ENCODE measurements around the gene CLP1. TPM values are rescaled to one million over a fixed set of nuclear protein-coding genes. Genes with fewer than 3 reads are reported as not detected.
"Not testable (repeated sequence)": the region's sequence is repeated elsewhere in the genome, so short reads cannot be mapped to it uniquely, and the experiment has no call there.

The CLP1 gene
- total RNA-seq, 1 donor from 2014 or later: 12.6 TPM

GRCh38 chr11:57674251-57674650, 16.7 kb downstream of the CLP1 start:
- peaks cover 28% of the 10 kb centered on the region for H3K36me3 Mint-ChIP-seq (ENCODE audit: unreplicated experiment)
- H3K4me1 Mint-ChIP-seq (ENCODE audit: unreplicated experiment): peaks cover 8% of the 10 kb centered on the region
- no peak overlapping the region for H3K27ac Mint-ChIP-seq (ENCODE audit: unreplicated experiment)
- no peaks in the 10 kb centered on the region for H3K27me3 Mint-ChIP-seq (ENCODE audit: unreplicated experiment)
- no peaks in the 10 kb centered on the region for H3K9me3 Mint-ChIP-seq (ENCODE audit: unreplicated experiment)
- H3K4me3 Mint-ChIP-seq (ENCODE audit: unreplicated experiment): no peak overlapping the region
- DNase-seq (ENCODE audit: extremely low spot score, unreplicated experiment): no peak
- no peak for TF ChIP-seq CTCF (IDR thresholded peaks at IDR 0.05)

GRCh38 chr11:57675176-57675941, 17.8 kb downstream of the CLP1 start:
- no peak overlapping the region for H3K4me3 Mint-ChIP-seq (ENCODE audit: unreplicated experiment)
- peaks cover 4% of the 10 kb centered on the region for H3K4me1 Mint-ChIP-seq (ENCODE audit: unreplicated experiment)

GRCh38 chr11:57679396-57679795, 21.8 kb downstream of the CLP1 start:
- peaks cover 5% of the 10 kb centered on the region for H3K4me1 Mint-ChIP-seq (ENCODE audit: unreplicated experiment)
- H3K27ac Mint-ChIP-seq (ENCODE audit: unreplicated experiment): no peak overlapping the region
- no peak for TF ChIP-seq CTCF (IDR thresholded peaks at IDR 0.05)
- no peak for DNase-seq (ENCODE audit: extremely low spot score, unreplicated experiment)
- H3K27me3 Mint-ChIP-seq (ENCODE audit: unreplicated experiment): no peaks in the 10 kb centered on the region
- H3K36me3 Mint-ChIP-seq (ENCODE audit: unreplicated experiment): peaks cover 28% of the 10 kb centered on the region
- no peak overlapping the region for H3K4me3 Mint-ChIP-seq (ENCODE audit: unreplicated experiment)
- no peaks in the 10 kb centered on the region for H3K9me3 Mint-ChIP-seq (ENCODE audit: unreplicated experiment)

More at GRCh38 chr11:57675176-57675941, 17.8 kb downstream of the CLP1 start:
- H3K9me3 Mint-ChIP-seq (ENCODE audit: unreplicated experiment): no peaks in the 10 kb centered on the region
- H3K36me3 Mint-ChIP-seq (ENCODE audit: unreplicated experiment): peaks cover 28% of the 10 kb centered on the region
- no peaks in the 10 kb centered on the region for H3K27me3 Mint-ChIP-seq (ENCODE audit: unreplicated experiment)
- DNase-seq (ENCODE audit: extremely low spot score, unreplicated experiment): no peak
- TF ChIP-seq CTCF (IDR thresholded peaks at IDR 0.05): no peak
- H3K27ac Mint-ChIP-seq (ENCODE audit: unreplicated experiment): no peak overlapping the region

GRCh38 chr11:57680552-57680874, 23.0 kb downstream of the CLP1 start:
- H3K27ac Mint-ChIP-seq (ENCODE audit: unreplicated experiment): no peak overlapping the region
- H3K27me3 Mint-ChIP-seq (ENCODE audit: unreplicated experiment): no peaks in the 10 kb centered on the region
- H3K4me1 Mint-ChIP-seq (ENCODE audit: unreplicated experiment): peaks cover 5% of the 10 kb centered on the region
- no peaks in the 10 kb centered on the region for H3K9me3 Mint-ChIP-seq (ENCODE audit: unreplicated experiment)
- H3K36me3 Mint-ChIP-seq (ENCODE audit: unreplicated experiment): peaks cover 29% of the 10 kb centered on the region
- no peak for TF ChIP-seq CTCF (IDR thresholded peaks at IDR 0.05)
- H3K4me3 Mint-ChIP-seq (ENCODE audit: unreplicated experiment): no peak overlapping the region
- DNase-seq (ENCODE audit: extremely low spot score, unreplicated experiment): no peak

GRCh38 chr11:57681168-57681567, 23.6 kb downstream of the CLP1 start:
- Mint-ChIP-seq H3K9me3 (ENCODE audit: unreplicated experiment) (no peaks in the 10 kb centered on the region), H3K36me3 (ENCODE audit: unreplicated experiment) (peaks cover 26% of the 10 kb centered on the region), H3K27ac (ENCODE audit: unreplicated experiment) (no peak overlapping the region), H3K27me3 (ENCODE audit: unreplicated experiment) (no peaks in the 10 kb centered on the region), H3K4me3 (ENCODE audit: unreplicated experiment) (no peak overlapping the region), H3K4me1 (ENCODE audit: unreplicated experiment) (peaks cover 5% of the 10 kb centered on the region)
- no peak for TF ChIP-seq CTCF (IDR thresholded peaks at IDR 0.05)
- no peak for DNase-seq (ENCODE audit: extremely low spot score, unreplicated experiment)

- not testable (repeated sequence) for H3K4me3 Mint-ChIP-seq (ENCODE audit: unreplicated experiment); H3K27ac Mint-ChIP-seq (ENCODE audit: unreplicated experiment); H3K27me3 Mint-ChIP-seq (ENCODE audit: unreplicated experiment); H3K9me3 Mint-ChIP-seq (ENCODE audit: unreplicated experiment); DNase-seq (ENCODE audit: extremely low spot score, unreplicated experiment); H3K4me1 Mint-ChIP-seq (ENCODE audit: unreplicated experiment)
- H3K36me3 Mint-ChIP-seq (ENCODE audit: unreplicated experiment): peaks cover 41% of the 10 kb centered on the region
Observed at GRCh38 chr11:57690474-57690873, 32.9 kb downstream of the CLP1 start.
